Fibroblast of skin of back (primary cell): ENCODE measurements around the gene NCK2. TPM values are rescaled to one million over a fixed set of nuclear protein-coding genes. Genes with fewer than 3 reads are reported as not detected.
A peak's percentile ranks its signal among the peaks of the same experiment; 100 is the strongest.

Experiments
- DNase-seq: peaks from one replicate; pipeline ENCODE4 v3.0.0-alpha.2; 2013
- polyA plus RNA-seq, 2 experiments: library from polyadenylated mRNA; unstranded; fragments of 120-200 nt; gene quantifications; one replicate each; pipeline ENCODE4 v1.2.1, GENCODE V29; 2013; ENCODE audit not compliant: insufficient read length in 2 of 2

The NCK2 gene
- 44.4 TPM for polyA plus RNA-seq (2013, experiment 1 of 2; ENCODE audit: insufficient read length)
- polyA plus RNA-seq (2013, experiment 2 of 2; ENCODE audit: insufficient read length): 52.3 TPM

GRCh38 chr2:105744909-105745853 is at the start of gene NCK2:
TSS of gene NCK2 (plus strand) at chr2:105744912. CDS start at chr2:105855064, 110,152 bp downstream.
- DNase-seq: peak; percentile 32

GRCh38 chr2:105697781-105698449 is 46.8 kb upstream of the NCK2 start:
- DNase-seq: no peak

- no peak for DNase-seq
These were observed 45.9 kb upstream of the NCK2 start for GRCh38 chr2:105698820-105699219.

GRCh38 chr2:105701042-105701441 is 43.7 kb upstream of the NCK2 start:
- DNase-seq: no peak

GRCh38 chr2:105708697-105709096 is 36.0 kb upstream of the NCK2 start:
- no peak for DNase-seq

GRCh38 chr2:105711394-105711793 is 33.3 kb upstream of the NCK2 start:
- DNase-seq: no peak

GRCh38 chr2:105712166-105712915 is 32.4 kb upstream of the NCK2 start:
- DNase-seq: peak; percentile 69

GRCh38 chr2:105712981-105713596 is 31.6 kb upstream of the NCK2 start:
- peak; percentile 42 for DNase-seq

- no peak for DNase-seq
These were observed 30.6 kb upstream of the NCK2 start for GRCh38 chr2:105714141-105714540.

GRCh38 chr2:105718846-105719481 is 25.7 kb upstream of the NCK2 start:
- DNase-seq: no peak

- no peak for DNase-seq
These were observed 22.7 kb upstream of the NCK2 start for GRCh38 chr2:105721991-105722511.

- DNase-seq: no peak
These were observed 21.9 kb upstream of the NCK2 start for GRCh38 chr2:105722726-105723297.

- no peak for DNase-seq
These were observed 21.3 kb upstream of the NCK2 start for GRCh38 chr2:105723431-105723830.

- peak; percentile 63 for DNase-seq
These were observed 19.3 kb upstream of the NCK2 start for GRCh38 chr2:105725388-105725787.

- no peak for DNase-seq
These were observed 14.5 kb upstream of the NCK2 start for GRCh38 chr2:105730170-105730569.

- DNase-seq: no peak
These were observed 13.2 kb upstream of the NCK2 start for GRCh38 chr2:105731511-105731910.

GRCh38 chr2:105732101-105732500 is 12.6 kb upstream of the NCK2 start:
- DNase-seq: no peak

- no peak for DNase-seq
These were observed 11.6 kb upstream of the NCK2 start for GRCh38 chr2:105732955-105733607.

GRCh38 chr2:105733875-105734274 is 10.8 kb upstream of the NCK2 start:
- no peak for DNase-seq

- peak; percentile 82 for DNase-seq
These were observed 9.8 kb upstream of the NCK2 start for GRCh38 chr2:105734762-105735538.
